Measurements from ENCODE around the gene IL15RA. TPM values are rescaled to one million over a fixed set of nuclear protein-coding genes. Genes with fewer than 3 reads are reported as not detected.

Gene IL15RA
- total RNA-seq, 1 experiment from 2014 or later = 4.4 TPM

DNA sequence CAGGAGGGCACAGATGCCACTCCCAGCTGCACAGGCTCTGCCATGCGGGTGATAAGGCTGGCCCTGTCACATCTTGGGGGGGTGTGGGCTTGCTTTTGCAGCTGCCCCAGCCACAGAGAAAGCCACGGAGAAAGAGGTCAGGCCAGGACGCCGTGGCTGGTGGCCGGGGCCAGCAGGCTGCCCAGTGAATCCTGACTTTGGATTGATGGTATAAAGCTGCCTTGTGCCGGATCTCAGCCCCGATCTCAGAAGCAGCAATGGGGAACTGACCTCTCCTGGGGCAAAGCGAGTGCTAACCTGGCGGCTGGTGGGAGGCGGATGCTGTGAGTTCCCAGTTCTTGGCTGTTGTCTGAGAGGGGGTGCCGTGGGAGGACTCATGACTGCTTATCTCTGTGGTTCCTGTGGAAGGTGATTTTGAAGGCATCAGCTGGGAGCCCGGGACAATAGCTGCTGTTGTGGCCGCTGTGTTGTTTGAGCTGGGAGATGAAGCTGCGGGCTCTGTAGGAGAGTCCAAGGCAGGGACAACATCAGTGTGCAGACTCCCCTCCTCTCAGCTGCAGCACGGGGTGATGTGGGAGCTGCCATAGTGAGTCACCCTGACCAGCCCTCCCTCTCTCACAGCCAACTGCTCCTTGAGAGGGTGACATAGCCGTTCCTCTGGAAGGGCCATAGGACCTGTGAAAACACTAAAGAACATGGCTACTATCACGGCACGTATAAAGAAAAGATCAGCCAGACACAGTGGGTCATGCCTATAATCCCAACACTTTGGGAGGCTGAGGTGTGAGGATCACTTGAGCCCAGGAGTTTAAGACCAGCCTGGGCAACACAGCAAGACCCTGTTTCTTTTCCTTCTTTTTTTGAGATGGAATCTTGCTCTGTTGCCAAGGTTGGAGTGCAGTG is 17.0 kb downstream of the IL15RA start:
- TF ChIP-seq EZH2phosphoT487 (IDR thresholded peaks at IDR 0.05; ENCODE audit: borderline replicate concordance, low read length) = no peak
- no peak for TF ChIP-seq EZH2 (IDR thresholded peaks at IDR 0.05; ENCODE audit: low read length, unreplicated experiment)
- TF ChIP-seq, protein P1, sequence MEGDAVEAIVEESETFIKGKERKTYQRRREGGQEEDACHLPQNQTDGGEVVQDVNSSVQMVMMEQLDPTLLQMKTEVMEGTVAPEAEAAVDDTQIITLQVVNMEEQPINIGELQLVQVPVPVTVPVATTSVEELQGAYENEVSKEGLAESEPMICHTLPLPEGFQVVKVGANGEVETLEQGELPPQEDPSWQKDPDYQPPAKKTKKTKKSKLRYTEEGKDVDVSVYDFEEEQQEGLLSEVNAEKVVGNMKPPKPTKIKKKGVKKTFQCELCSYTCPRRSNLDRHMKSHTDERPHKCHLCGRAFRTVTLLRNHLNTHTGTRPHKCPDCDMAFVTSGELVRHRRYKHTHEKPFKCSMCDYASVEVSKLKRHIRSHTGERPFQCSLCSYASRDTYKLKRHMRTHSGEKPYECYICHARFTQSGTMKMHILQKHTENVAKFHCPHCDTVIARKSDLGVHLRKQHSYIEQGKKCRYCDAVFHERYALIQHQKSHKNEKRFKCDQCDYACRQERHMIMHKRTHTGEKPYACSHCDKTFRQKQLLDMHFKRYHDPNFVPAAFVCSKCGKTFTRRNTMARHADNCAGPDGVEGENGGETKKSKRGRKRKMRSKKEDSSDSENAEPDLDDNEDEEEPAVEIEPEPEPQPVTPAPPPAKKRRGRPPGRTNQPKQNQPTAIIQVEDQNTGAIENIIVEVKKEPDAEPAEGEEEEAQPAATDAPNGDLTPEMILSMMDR (conservative IDR thresholded peaks at IDR 0.05; ENCODE audit: low read depth, low read length) = no peak
- no peak overlapping the region for H3K4me2 ChIP-seq (ENCODE audit: low read length)
- no peak overlapping the region for H3K4me3 ChIP-seq (ENCODE audit: low read length)
- no peaks in the 10 kb centered on the region for H3K79me2 ChIP-seq (ENCODE audit: low read length)
- no peaks in the 10 kb centered on the region for H3K36me3 ChIP-seq (ENCODE audit: low read depth, low read length)
- H3K9me3 ChIP-seq (ENCODE audit: low read length) = no peaks in the 10 kb centered on the region
- ChIA-PET POLR2A (ENCODE audit: unreplicated experiment) (no interaction called here), CTCF (no interaction called here)
- H3K4me1 ChIP-seq (ENCODE audit: insufficient read depth, low read length) = peaks cover 15% of the 10 kb centered on the region
- intact Hi-C loops (cut with micrococcal nuclease) = no loop called here
- no peaks in the 10 kb centered on the region for H4K20me1 ChIP-seq (ENCODE audit: low read length)
- no peaks in the 10 kb centered on the region for H3K27me3 ChIP-seq (ENCODE audit: low read length)
- no TSS peak for BruUV-seq (replicated peaks)
- no peaks in the 10 kb centered on the region for H3F3A ChIP-seq (ENCODE audit: low read length, unreplicated experiment)
- H3K27ac ChIP-seq (ENCODE audit: low read length) = no peak overlapping the region
- ATAC-seq (peak; percentile 37; the same call in 1 of the 2 replicates), DNase-seq (no peak)
- H2AFZ ChIP-seq (ENCODE audit: low read length) = no peak overlapping the region
- no peak overlapping the region for H3K9ac ChIP-seq (ENCODE audit: low read length)
- H3K9me2 ChIP-seq (replicated peaks; ENCODE audit: low read length) = no peaks in the 10 kb centered on the region

DNA sequence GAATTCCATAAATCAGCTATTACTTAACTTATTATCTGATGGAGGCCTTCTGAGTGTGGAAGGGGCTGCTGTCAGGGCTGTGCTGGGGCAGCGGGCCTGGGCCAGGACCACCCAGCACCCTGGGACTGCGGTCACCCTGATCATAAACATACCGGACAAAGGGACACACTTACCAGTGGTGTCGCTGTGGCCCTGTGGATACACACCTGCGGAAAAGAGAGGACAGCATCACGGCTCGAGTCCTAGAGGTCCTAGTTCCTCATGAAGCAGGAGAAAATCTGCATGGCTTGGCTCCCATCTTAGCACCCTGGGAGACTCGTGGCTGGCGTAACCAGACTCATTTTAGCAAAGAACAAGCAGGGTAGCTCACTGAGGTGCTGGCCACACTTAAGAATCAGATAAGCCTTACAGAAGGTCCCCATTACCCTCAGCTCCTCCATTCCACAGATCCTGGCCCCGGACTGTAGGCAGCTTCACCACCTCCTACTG is 17.7 kb downstream of the IL15RA start:
- CTCF ChIA-PET = no interaction called here

More for the DNA sequence above, 17.7 kb downstream of the IL15RA start:
- POLR2A ChIA-PET (ENCODE audit: unreplicated experiment) = no interaction called here
- Histone ChIP-seq H3K9me2 (replicated peaks; ENCODE audit: low read length) (no peaks in the 10 kb centered on the region), H3F3A (ENCODE audit: low read length, unreplicated experiment) (no peaks in the 10 kb centered on the region), H2AFZ (ENCODE audit: low read length) (no peak overlapping the region), H3K27me3 (ENCODE audit: low read length) (no peaks in the 10 kb centered on the region), H3K9me3 (ENCODE audit: low read length) (no peaks in the 10 kb centered on the region), H3K4me2 (ENCODE audit: low read length) (0 out of 2 replicates have a peak overlapping the region, but pooled peaks have one; percentile 39), H3K4me1 (ENCODE audit: insufficient read depth, low read length) (peaks cover 15% of the 10 kb centered on the region), H4K20me1 (ENCODE audit: low read length) (no peaks in the 10 kb centered on the region), H3K27ac (ENCODE audit: low read length) (peak overlapping the region; percentile 77), H3K79me2 (ENCODE audit: low read length) (no peaks in the 10 kb centered on the region), H3K4me3 (ENCODE audit: low read length) (no peak overlapping the region), H3K36me3 (ENCODE audit: low read depth, low read length) (no peaks in the 10 kb centered on the region), H3K9ac (ENCODE audit: low read length) (no peak overlapping the region)
- BruUV-seq (replicated peaks) = no TSS peak
- ATAC-seq (no peak), DNase-seq (no peak)
- intact Hi-C loops (cut with micrococcal nuclease) = no loop called here
- TF ChIP-seq EZH2 (IDR thresholded peaks at IDR 0.05; ENCODE audit: low read length, unreplicated experiment) (no peak), EZH2phosphoT487 (IDR thresholded peaks at IDR 0.05; ENCODE audit: borderline replicate concordance, low read length) (no peak)
- TF ChIP-seq, protein P1 (conservative IDR thresholded peaks at IDR 0.05; ENCODE audit: low read depth, low read length) = no peak

All from PC-3 (cell line).